Measurements from ENCODE around the gene MCU. TPM values are rescaled to one million over a fixed set of nuclear protein-coding genes. Genes with fewer than 3 reads are reported as not detected.

MCU gene
- total RNA-seq, 1 experiment from 2014 or later: 37.2 TPM

DNA sequence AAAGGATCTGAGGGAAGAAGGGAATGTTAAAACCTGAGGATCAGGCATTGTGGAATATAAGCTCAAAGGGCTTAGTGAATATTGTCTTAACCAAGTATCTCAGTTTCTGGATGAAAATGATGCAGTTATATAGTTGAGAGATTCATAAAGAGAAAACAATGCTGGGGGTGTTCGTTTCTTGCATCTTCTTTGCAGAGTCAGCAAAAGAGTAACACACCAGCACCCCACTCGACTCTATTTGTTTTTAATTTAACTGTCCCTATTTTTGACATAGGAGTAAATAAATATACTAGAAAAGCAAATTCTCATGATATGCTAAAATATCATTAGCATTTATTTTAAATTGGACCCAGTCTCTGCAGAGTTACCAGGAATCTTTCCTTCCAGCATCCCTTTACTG, 194.0 kb downstream of the MCU start (continued):
- TF ChIP-seq, protein P1, sequence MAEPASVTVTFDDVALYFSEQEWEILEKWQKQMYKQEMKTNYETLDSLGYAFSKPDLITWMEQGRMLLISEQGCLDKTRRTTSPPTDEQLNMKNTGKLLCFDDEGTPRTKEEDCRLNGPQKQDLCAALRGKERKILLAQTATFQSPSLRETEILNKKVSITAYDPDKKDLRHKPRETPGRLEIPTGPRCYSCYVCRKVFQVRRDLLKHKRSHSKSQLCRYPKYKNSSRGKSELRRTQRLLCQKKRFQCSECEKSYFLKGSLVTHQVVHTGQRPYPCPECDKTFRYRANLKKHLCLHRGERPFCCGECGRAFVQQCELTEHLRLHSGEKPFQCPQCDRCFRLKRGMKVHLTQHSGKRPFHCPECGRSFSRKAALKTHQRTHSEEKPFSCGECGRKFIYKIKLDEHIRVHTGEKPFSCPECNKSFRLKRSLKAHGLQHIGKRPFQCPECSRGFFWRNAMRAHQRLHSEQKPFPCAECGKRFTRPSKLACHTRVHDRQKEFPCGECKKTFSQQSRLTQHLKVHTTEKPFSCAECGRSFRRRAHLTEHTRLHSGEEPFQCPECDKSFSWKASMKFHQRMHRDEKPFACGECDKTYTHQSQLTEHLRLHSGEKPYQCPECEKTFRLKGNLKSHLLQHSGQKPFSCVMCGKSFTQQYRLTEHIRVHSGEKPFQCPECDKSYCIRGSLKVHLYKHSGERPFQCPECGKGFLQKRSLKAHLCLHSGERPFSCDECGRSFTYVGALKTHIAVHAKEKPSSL (CRISPR knock-in tag; conservative IDR thresholded peaks at IDR 0.05): no peak
- TF ChIP-seq NFYB (CRISPR knock-in tag; conservative IDR thresholded peaks at IDR 0.05; ENCODE audit: low read depth): no peak
- TF ChIP-seq, protein P2, sequence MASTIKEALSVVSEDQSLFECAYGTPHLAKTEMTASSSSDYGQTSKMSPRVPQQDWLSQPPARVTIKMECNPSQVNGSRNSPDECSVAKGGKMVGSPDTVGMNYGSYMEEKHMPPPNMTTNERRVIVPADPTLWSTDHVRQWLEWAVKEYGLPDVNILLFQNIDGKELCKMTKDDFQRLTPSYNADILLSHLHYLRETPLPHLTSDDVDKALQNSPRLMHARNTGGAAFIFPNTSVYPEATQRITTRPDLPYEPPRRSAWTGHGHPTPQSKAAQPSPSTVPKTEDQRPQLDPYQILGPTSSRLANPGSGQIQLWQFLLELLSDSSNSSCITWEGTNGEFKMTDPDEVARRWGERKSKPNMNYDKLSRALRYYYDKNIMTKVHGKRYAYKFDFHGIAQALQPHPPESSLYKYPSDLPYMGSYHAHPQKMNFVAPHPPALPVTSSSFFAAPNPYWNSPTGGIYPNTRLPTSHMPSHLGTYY (CRISPR knock-in tag; IDR thresholded peaks at IDR 0.05): no peak
- TF ChIP-seq, protein P3, sequence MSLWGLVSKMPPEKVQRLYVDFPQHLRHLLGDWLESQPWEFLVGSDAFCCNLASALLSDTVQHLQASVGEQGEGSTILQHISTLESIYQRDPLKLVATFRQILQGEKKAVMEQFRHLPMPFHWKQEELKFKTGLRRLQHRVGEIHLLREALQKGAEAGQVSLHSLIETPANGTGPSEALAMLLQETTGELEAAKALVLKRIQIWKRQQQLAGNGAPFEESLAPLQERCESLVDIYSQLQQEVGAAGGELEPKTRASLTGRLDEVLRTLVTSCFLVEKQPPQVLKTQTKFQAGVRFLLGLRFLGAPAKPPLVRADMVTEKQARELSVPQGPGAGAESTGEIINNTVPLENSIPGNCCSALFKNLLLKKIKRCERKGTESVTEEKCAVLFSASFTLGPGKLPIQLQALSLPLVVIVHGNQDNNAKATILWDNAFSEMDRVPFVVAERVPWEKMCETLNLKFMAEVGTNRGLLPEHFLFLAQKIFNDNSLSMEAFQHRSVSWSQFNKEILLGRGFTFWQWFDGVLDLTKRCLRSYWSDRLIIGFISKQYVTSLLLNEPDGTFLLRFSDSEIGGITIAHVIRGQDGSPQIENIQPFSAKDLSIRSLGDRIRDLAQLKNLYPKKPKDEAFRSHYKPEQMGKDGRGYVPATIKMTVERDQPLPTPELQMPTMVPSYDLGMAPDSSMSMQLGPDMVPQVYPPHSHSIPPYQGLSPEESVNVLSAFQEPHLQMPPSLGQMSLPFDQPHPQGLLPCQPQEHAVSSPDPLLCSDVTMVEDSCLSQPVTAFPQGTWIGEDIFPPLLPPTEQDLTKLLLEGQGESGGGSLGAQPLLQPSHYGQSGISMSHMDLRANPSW (CRISPR knock-in tag; conservative IDR thresholded peaks at IDR 0.05; ENCODE audit: low read depth): no peak
- TF ChIP-seq, protein P4, sequence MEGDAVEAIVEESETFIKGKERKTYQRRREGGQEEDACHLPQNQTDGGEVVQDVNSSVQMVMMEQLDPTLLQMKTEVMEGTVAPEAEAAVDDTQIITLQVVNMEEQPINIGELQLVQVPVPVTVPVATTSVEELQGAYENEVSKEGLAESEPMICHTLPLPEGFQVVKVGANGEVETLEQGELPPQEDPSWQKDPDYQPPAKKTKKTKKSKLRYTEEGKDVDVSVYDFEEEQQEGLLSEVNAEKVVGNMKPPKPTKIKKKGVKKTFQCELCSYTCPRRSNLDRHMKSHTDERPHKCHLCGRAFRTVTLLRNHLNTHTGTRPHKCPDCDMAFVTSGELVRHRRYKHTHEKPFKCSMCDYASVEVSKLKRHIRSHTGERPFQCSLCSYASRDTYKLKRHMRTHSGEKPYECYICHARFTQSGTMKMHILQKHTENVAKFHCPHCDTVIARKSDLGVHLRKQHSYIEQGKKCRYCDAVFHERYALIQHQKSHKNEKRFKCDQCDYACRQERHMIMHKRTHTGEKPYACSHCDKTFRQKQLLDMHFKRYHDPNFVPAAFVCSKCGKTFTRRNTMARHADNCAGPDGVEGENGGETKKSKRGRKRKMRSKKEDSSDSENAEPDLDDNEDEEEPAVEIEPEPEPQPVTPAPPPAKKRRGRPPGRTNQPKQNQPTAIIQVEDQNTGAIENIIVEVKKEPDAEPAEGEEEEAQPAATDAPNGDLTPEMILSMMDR (IDR thresholded peaks at IDR 0.05): no peak
- TF ChIP-seq GTF2I (CRISPR knock-in tag; conservative IDR thresholded peaks at IDR 0.05): no peak
- TF ChIP-seq, protein P5, sequence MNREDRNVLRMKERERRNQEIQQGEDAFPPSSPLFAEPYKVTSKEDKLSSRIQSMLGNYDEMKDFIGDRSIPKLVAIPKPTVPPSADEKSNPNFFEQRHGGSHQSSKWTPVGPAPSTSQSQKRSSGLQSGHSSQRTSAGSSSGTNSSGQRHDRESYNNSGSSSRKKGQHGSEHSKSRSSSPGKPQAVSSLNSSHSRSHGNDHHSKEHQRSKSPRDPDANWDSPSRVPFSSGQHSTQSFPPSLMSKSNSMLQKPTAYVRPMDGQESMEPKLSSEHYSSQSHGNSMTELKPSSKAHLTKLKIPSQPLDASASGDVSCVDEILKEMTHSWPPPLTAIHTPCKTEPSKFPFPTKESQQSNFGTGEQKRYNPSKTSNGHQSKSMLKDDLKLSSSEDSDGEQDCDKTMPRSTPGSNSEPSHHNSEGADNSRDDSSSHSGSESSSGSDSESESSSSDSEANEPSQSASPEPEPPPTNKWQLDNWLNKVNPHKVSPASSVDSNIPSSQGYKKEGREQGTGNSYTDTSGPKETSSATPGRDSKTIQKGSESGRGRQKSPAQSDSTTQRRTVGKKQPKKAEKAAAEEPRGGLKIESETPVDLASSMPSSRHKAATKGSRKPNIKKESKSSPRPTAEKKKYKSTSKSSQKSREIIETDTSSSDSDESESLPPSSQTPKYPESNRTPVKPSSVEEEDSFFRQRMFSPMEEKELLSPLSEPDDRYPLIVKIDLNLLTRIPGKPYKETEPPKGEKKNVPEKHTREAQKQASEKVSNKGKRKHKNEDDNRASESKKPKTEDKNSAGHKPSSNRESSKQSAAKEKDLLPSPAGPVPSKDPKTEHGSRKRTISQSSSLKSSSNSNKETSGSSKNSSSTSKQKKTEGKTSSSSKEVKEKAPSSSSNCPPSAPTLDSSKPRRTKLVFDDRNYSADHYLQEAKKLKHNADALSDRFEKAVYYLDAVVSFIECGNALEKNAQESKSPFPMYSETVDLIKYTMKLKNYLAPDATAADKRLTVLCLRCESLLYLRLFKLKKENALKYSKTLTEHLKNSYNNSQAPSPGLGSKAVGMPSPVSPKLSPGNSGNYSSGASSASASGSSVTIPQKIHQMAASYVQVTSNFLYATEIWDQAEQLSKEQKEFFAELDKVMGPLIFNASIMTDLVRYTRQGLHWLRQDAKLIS (CRISPR knock-in tag; IDR thresholded peaks at IDR 0.05; ENCODE audit: borderline replicate concordance): no peak
- no peak for TF ChIP-seq ATF1 (CRISPR knock-in tag; IDR thresholded peaks at IDR 0.05)

DNA sequence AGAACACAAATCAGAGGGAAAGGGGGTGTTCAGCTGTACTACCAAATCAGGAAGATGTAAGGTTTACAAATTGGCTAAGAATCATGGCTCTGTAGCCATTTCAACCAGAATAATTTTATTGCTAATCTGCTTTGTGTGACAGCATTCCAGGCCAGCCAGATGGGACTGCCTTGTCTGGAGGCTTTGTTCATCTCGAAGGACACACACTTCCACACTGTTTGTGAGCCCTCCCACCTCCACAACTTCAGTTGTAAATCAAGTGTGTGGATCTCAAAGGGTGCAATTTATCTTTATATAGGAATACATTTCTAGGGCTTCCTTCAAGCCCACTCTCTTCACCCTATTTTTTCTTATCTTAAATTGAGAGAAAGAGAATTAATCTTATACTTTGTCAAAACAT, 194.7 kb downstream of the MCU start:
- Mint-ChIP-seq H3K4me3 (peak overlapping the region; percentile 56; the same call in 1 of the 2 replicates), H3K9me3 (peaks cover 33% of the 10 kb centered on the region), H3K27me3 (ENCODE audit: low read depth) (no peaks in the 10 kb centered on the region), H3K4me1 (peaks cover 47% of the 10 kb centered on the region), H3K36me3 (peaks cover 49% of the 10 kb centered on the region), H3K27ac (peak overlapping the region; percentile 96)
- CTCF ChIA-PET: no interaction called here
- POLR2A ChIA-PET: no interaction called here
- no peak for DNase-seq (ENCODE audit: low spot score)
- peak; percentile 38 for ATAC-seq
- TF ChIP-seq, protein P5 (CRISPR knock-in tag; IDR thresholded peaks at IDR 0.05; ENCODE audit: borderline replicate concordance): no peak
- no peak for TF ChIP-seq ZNF423 (CRISPR knock-in tag; IDR thresholded peaks at IDR 0.05)
- no peak for TF ChIP-seq ZNF219 (CRISPR knock-in tag; IDR thresholded peaks at IDR 0.05; ENCODE audit: borderline replicate concordance)
- TF ChIP-seq, protein P6, sequence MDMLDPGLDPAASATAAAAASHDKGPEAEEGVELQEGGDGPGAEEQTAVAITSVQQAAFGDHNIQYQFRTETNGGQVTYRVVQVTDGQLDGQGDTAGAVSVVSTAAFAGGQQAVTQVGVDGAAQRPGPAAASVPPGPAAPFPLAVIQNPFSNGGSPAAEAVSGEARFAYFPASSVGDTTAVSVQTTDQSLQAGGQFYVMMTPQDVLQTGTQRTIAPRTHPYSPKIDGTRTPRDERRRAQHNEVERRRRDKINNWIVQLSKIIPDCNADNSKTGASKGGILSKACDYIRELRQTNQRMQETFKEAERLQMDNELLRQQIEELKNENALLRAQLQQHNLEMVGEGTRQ (CRISPR knock-in tag; IDR thresholded peaks at IDR 0.05): no peak
- TF ChIP-seq PRRX2 (CRISPR knock-in tag; IDR thresholded peaks at IDR 0.05): no peak
- TF ChIP-seq ZNF396 (CRISPR knock-in tag; IDR thresholded peaks at IDR 0.05; ENCODE audit: borderline replicate concordance): no peak
- TF ChIP-seq, protein P7, sequence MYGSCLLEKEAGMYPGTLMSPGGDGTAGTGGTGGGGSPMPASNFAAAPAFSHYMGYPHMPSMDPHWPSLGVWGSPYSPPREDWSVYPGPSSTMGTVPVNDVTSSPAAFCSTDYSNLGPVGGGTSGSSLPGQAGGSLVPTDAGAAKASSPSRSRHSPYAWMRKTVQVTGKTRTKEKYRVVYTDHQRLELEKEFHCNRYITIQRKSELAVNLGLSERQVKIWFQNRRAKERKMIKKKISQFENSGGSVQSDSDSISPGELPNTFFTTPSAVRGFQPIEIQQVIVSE (CRISPR knock-in tag; IDR thresholded peaks at IDR 0.05; ENCODE audit: borderline replicate concordance): no peak
- no peak for TF ChIP-seq MXD4 (CRISPR knock-in tag; IDR thresholded peaks at IDR 0.05; ENCODE audit: borderline replicate concordance)
- no peak for TF ChIP-seq ZNF317 (CRISPR knock-in tag; IDR thresholded peaks at IDR 0.05; ENCODE audit: borderline replicate concordance, low read depth)
